ENCODE data around the gene NLN. TPM values are rescaled to one million over a fixed set of nuclear protein-coding genes. Genes with fewer than 3 reads are reported as not detected.

Gene NLN
- total and polyA plus RNA-seq, 7 experiments from 2014 or later: 2.5 to 11.9 (median 3.6) TPM

DNA sequence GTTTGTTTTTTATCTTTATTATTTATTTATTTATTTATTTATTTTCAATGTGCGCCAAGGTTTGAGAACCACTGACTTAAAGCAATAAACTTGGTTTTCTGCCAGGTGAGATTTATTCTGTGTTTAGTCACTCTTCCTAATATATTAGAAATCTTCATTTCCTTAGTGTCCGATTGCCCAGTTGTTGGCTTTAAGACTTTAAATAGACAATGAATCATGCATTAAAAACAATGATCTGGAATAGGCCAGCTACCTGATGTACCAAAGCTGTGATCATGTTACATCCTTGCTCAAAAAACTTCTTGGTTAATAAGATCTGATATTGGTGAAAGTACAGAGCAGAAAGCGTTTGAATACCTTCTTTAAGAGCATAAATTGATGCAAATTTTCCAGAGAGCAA, 152.2 kb downstream of the NLN start:
- no peak overlapping the region for H3K4me3 ChIP-seq (ENCODE audit: low read length)
- intact Hi-C loops (cut with micrococcal nuclease): no loop called here
- DNase-seq (no peak), ATAC-seq (no peak)
- no peak overlapping the region for H3K27ac ChIP-seq (ENCODE audit: low read depth, low read length)
- H3K27me3 ChIP-seq (ENCODE audit: control insufficient read depth in 2 of 2, insufficient read depth in 2 of 2, low read length in 2 of 2): no peaks in the 10 kb centered on the region
- CTCF ChIA-PET: no interaction called here
- Mint-ChIP-seq H3K27ac (no peak overlapping the region), H3K4me3 (no peak overlapping the region), H3K27me3 (no peaks in the 10 kb centered on the region), H3K36me3 (peaks cover 4 to 11% (median 9%) of the 10 kb centered on the region in 5 donors), H3K4me1 (peaks cover 0 to 6% (median 0%) of the 10 kb centered on the region in 7 donors), H3K9me3 (peaks cover 2 to 23% (median 8%) of the 10 kb centered on the region in 11 donors)
- no peaks in the 10 kb centered on the region for H3K36me3 ChIP-seq (ENCODE audit: control insufficient read depth in 2 of 3, insufficient read depth in 3 of 3, low read length in 3 of 3)
- H3K9me3 ChIP-seq (ENCODE audit: control insufficient read depth in 2 of 3, low read length in 3 of 3): no peaks in the 10 kb centered on the region
- H3K4me1 ChIP-seq (ENCODE audit: control insufficient read depth in 2 of 2, insufficient read depth in 2 of 2, low read length in 2 of 2): no peaks in the 10 kb centered on the region
- POLR2A ChIA-PET: no interaction called here

DNA sequence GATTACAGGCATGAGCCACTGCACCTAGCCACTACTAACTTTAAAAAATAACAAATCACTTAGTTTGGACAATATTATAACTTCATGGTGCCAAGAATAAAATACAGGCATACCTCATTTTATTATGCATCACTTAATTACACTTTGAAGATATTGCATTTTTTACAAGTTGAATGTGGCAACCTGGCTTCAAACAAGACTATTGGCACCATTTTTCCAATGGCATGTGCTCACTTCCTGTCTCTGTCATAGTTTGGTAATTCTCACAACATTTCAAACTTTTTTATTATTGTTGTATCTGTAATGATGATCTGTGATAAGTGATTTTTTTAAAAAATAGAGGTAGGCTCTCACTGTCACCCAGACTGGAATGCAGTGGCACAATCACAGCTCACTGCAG, 154.5 kb downstream of the NLN start:
- Mint-ChIP-seq H3K27ac (no peak overlapping the region), H3K36me3 (peaks cover 4 to 11% (median 9%) of the 10 kb centered on the region in 5 donors), H3K4me1 (peaks cover 0 to 7% (median 0%) of the 10 kb centered on the region in 7 donors), H3K27me3 (no peaks in the 10 kb centered on the region), H3K4me3 (no peak overlapping the region), H3K9me3 (peaks cover 2 to 21% (median 8%) of the 10 kb centered on the region in 11 donors)
- no peak for ATAC-seq
- Histone ChIP-seq H3K27ac (ENCODE audit: low read depth, low read length) (no peak overlapping the region), H3K9me3 (ENCODE audit: control insufficient read depth in 2 of 3, low read length in 3 of 3) (no peaks in the 10 kb centered on the region), H3K4me1 (ENCODE audit: control insufficient read depth in 2 of 2, insufficient read depth in 2 of 2, low read length in 2 of 2) (no peaks in the 10 kb centered on the region), H3K27me3 (ENCODE audit: control insufficient read depth in 2 of 2, insufficient read depth in 2 of 2, low read length in 2 of 2) (no peaks in the 10 kb centered on the region), H3K36me3 (ENCODE audit: control insufficient read depth in 2 of 3, insufficient read depth in 3 of 3, low read length in 3 of 3) (no peaks in the 10 kb centered on the region), H3K4me3 (ENCODE audit: low read length) (no peak overlapping the region)
- ChIA-PET POLR2A (no interaction called here), CTCF (no interaction called here)
- DNase-seq: no peak
- intact Hi-C loops (cut with micrococcal nuclease): loop anchor here in 1 of 2 donors (5.0 kb wide), 1 partner anchor 36 kb away; no protein-coding TSS in a partner anchor

DNA sequence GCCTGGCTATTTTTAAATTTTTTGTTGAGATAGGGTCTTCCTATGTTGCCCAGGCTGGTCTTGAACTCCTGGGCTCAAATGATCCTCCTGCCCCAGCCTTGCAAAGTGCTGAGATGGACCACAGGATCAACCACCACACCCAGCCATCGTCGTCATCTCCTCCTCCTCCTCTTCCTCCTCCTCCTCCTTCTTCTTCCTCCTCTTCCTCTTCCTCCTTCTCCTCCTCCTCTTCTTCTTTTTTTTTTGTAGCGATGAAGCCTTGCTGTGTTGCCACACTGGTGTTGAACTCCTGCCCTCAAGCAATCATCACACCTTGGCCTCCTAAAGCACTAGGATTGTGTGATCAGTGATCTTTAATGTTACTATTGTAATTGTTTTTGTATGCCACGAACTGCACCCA, 155.0 kb downstream of the NLN start:
- H3K4me3 ChIP-seq (ENCODE audit: low read length): no peak overlapping the region
- intact Hi-C loops (cut with micrococcal nuclease): loop anchor here in 1 of 2 donors (5.0 kb wide), 1 partner anchor 35 kb away; no protein-coding TSS in a partner anchor
- no peaks in the 10 kb centered on the region for H3K27me3 ChIP-seq (ENCODE audit: control insufficient read depth in 2 of 2, insufficient read depth in 2 of 2, low read length in 2 of 2)
- Mint-ChIP-seq H3K9me3 (peaks cover 2 to 17% (median 6%) of the 10 kb centered on the region in 11 donors), H3K36me3 (peaks cover 4 to 11% (median 9%) of the 10 kb centered on the region in 5 donors), H3K4me3 (no peak overlapping the region), H3K27ac (peak overlapping the region in 1 of 9 donors; percentile 23), H3K4me1 (peaks cover 0 to 7% (median 0%) of the 10 kb centered on the region in 7 donors), H3K27me3 (no peaks in the 10 kb centered on the region)
- CTCF ChIA-PET: no interaction called here
- ATAC-seq (no peak), DNase-seq (no peak)
- H3K9me3 ChIP-seq (ENCODE audit: control insufficient read depth in 2 of 3, low read length in 3 of 3): no peaks in the 10 kb centered on the region
- no peaks in the 10 kb centered on the region for H3K4me1 ChIP-seq (ENCODE audit: control insufficient read depth in 2 of 2, insufficient read depth in 2 of 2, low read length in 2 of 2)
- no peak overlapping the region for H3K27ac ChIP-seq (ENCODE audit: low read depth, low read length)
- no peaks in the 10 kb centered on the region for H3K36me3 ChIP-seq (ENCODE audit: control insufficient read depth in 2 of 3, insufficient read depth in 3 of 3, low read length in 3 of 3)
- POLR2A ChIA-PET: no interaction called here

Other genes starting within 250 kb of the NLN start
- 1 to 10 TPM in 4 of 5 experiments, under 1 TPM in 1; 0.63 to 4.5 (median 2.6) TPM for gene ADAMTS6, start 240.3 kb upstream of the NLN start, total RNA-seq
- under 1 TPM; 0.14 to 0.39 TPM for gene ADAMTS6, start 240.3 kb upstream of the NLN start, polyA plus RNA-seq
- 10 to 100 TPM in 3 of 5 experiments, 1 to 10 TPM in 2; 7.2 to 78.8 (median 14.1) TPM for gene CENPK, start 159.0 kb upstream of the NLN start, total RNA-seq
- gene CENPK, start 159.0 kb upstream of the NLN start, polyA plus RNA-seq: 10 to 100 TPM; 37.5 to 44.1 TPM
- 100 to 1,000 TPM in 2 of 5 experiments, 10 to 100 TPM in 3; 61.7 to 104 (median 81.2) TPM for gene PPWD1, start 158.9 kb upstream of the NLN start, total RNA-seq
- 10 to 100 TPM; 44.5 to 50.1 TPM for gene PPWD1, start 158.9 kb upstream of the NLN start, polyA plus RNA-seq
- 10 to 100 TPM; 10.3 to 27.9 (median 21.6) TPM for gene TRIM23, start 97.9 kb upstream of the NLN start, total RNA-seq
- 10 to 100 TPM; 13.5 to 16.5 TPM for gene TRIM23, start 97.9 kb upstream of the NLN start, polyA plus RNA-seq
- gene SHLD3, start 97.2 kb upstream of the NLN start, total RNA-seq: 10 to 100 TPM in 1 of 5 experiments, 1 to 10 TPM in 4; 4.8 to 11.3 (median 5.8) TPM
- gene SHLD3, start 97.2 kb upstream of the NLN start, polyA plus RNA-seq: 1 to 10 TPM; 2.9 to 4.3 TPM
- gene TRAPPC13, start 97.2 kb upstream of the NLN start, total RNA-seq: 10 to 100 TPM; 18.2 to 23.1 (median 20.8) TPM
- 10 to 100 TPM; 19.7 to 19.8 TPM for gene TRAPPC13, start 97.2 kb upstream of the NLN start, polyA plus RNA-seq
- 10 to 100 TPM; 12.8 to 59.5 (median 50.8) TPM for gene SGTB, start 96 bp upstream of the NLN start, total RNA-seq
- 10 to 100 TPM; 18.4 to 18.8 TPM for gene SGTB, start 96 bp upstream of the NLN start, polyA plus RNA-seq
- gene ERBIN, start 204.4 kb downstream of the NLN start, total RNA-seq: 100 to 1,000 TPM in 4 of 5 experiments, 10 to 100 TPM in 1; 55.0 to 125 (median 113) TPM
- gene ERBIN, start 204.4 kb downstream of the NLN start, polyA plus RNA-seq: 10 to 100 TPM; 45.1 to 60.5 TPM